GM12878 (cell line): ENCODE measurements around the gene NDUFA5.

ENCODE experiments used
- EZH2 ChIP-seq: IDR thresholded peaks from 2 replicates; pipeline ENCODE4 v1.6.1; 2012; ENCODE audit warnings: low read depth, mild to moderate bottlenecking, control low read depth, inconsistent platforms, low read length, borderline replicate concordance; ENCODE audit not compliant: control insufficient read depth
- IRF4 ChIP-seq: IDR thresholded peaks from 2 replicates; pipeline ENCODE4 v1.6.1; 2011; ENCODE audit warnings: low read depth, low read length
- POLR2A ChIP-seq: IDR thresholded peaks from 2 replicates; pipeline ENCODE4 v1.6.1; 2011; ENCODE audit warnings: low read depth, mild to moderate bottlenecking, low read length
- SP1 ChIP-seq: IDR thresholded peaks from one replicate; pipeline ENCODE4 v1.6.1; 2011; ENCODE audit warnings: low read depth, low read length
- TF ChIP-seq, protein P1 (sequence below), 3 experiments: IDR thresholded peaks in 2 of 3; conservative IDR thresholded peaks in 1 of 3; 2 replicates each; pipeline ENCODE4 v1.5.1; 2011; ENCODE audit warnings: low read depth in 3 of 3, low read length in 3 of 3, mild to moderate bottlenecking in 3 of 3, control low read depth in 2 of 3, moderate library complexity in 2 of 3, inconsistent platforms in 1 of 3, mixed read lengths in 1 of 3; ENCODE audit not compliant: control insufficient read depth in 2 of 3, insufficient read depth in 1 of 3; ENCODE audit errors: extremely low read depth in 1 of 3
- TF ChIP-seq, protein P2 (sequence below): fragments of 450-650 bp; formaldehyde crosslinking; IDR thresholded peaks from 2 replicates; pipeline ENCODE4 v1.4.0; 2022; ENCODE audit warnings: mild to moderate bottlenecking, moderate library complexity
- TF ChIP-seq, protein P3 (sequence below): fragments of 450-650 bp; IDR thresholded peaks from 2 replicates; pipeline ENCODE4 v1.6.1; 2017; ENCODE audit warnings: antibody characterized with exemption, mild to moderate bottlenecking, moderate library complexity
- TF ChIP-seq, protein P4 (sequence below): fragments of 450-650 bp; IDR thresholded peaks from 2 replicates; pipeline ENCODE4 v1.6.1; 2017; ENCODE audit warnings: mild to moderate bottlenecking, low read depth, inconsistent platforms; ENCODE audit not compliant: poor library complexity, severe bottlenecking

DNA sequence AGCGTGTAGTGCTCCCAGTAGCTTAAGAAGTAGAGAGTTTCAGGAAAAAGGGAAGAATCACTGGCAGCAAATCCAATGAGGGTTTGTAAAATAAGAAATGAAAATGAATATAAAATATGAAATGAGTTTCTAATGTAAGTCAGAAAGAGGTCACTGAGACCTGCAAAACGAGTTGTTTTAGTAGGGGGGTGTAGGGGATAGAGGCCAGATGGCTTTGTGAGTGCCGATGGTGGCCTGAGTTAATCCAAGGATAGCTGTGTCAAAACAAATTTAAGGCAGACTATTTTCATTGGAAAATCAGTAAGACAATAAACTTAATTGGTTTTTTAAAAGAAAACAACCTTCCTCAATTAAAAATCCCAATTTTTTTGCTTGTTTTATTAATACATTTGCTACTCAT lies 43.3 kb upstream of the NDUFA5 start:
- TF ChIP-seq IRF4: no peak
- TF ChIP-seq, protein P1, sequence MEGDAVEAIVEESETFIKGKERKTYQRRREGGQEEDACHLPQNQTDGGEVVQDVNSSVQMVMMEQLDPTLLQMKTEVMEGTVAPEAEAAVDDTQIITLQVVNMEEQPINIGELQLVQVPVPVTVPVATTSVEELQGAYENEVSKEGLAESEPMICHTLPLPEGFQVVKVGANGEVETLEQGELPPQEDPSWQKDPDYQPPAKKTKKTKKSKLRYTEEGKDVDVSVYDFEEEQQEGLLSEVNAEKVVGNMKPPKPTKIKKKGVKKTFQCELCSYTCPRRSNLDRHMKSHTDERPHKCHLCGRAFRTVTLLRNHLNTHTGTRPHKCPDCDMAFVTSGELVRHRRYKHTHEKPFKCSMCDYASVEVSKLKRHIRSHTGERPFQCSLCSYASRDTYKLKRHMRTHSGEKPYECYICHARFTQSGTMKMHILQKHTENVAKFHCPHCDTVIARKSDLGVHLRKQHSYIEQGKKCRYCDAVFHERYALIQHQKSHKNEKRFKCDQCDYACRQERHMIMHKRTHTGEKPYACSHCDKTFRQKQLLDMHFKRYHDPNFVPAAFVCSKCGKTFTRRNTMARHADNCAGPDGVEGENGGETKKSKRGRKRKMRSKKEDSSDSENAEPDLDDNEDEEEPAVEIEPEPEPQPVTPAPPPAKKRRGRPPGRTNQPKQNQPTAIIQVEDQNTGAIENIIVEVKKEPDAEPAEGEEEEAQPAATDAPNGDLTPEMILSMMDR (IDR thresholded peaks at IDR 0.05 in 2 of 3, conservative IDR thresholded peaks at IDR 0.05 in 1 of 3; ENCODE audit: control insufficient read depth in 2 of 3, extremely low read depth in 1 of 3, insufficient read depth in 1 of 3, low read depth in 3 of 3, low read length in 3 of 3): no peak
- TF ChIP-seq, protein P2, sequence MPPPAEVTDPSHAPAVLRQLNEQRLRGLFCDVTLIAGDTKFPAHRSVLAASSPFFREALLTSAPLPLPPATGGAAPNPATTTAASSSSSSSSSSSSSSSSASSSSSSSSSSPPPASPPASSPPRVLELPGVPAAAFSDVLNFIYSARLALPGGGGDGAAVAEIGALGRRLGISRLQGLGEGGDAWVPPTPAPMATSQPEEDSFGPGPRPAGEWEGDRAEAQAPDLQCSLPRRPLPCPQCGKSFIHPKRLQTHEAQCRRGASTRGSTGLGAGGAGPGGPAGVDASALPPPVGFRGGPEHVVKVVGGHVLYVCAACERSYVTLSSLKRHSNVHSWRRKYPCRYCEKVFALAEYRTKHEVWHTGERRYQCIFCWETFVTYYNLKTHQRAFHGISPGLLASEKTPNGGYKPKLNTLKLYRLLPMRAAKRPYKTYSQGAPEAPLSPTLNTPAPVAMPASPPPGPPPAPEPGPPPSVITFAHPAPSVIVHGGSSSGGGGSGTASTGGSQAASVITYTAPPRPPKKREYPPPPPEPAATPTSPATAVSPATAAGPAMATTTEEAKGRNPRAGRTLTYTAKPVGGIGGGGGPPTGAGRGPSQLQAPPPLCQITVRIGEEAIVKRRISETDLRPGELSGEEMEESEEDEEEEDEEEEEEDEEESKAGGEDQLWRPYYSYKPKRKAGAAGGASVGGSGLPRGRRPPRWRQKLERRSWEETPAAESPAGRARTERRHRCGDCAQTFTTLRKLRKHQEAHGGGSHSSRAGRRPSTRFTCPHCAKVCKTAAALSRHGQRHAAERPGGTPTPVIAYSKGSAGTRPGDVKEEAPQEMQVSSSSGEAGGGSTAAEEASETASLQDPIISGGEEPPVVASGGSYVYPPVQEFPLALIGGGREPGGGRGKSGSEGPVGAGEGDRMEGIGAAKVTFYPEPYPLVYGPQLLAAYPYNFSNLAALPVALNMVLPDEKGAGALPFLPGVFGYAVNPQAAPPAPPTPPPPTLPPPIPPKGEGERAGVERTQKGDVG (CRISPR knock-in tag): no peak
- TF ChIP-seq, protein P3, sequence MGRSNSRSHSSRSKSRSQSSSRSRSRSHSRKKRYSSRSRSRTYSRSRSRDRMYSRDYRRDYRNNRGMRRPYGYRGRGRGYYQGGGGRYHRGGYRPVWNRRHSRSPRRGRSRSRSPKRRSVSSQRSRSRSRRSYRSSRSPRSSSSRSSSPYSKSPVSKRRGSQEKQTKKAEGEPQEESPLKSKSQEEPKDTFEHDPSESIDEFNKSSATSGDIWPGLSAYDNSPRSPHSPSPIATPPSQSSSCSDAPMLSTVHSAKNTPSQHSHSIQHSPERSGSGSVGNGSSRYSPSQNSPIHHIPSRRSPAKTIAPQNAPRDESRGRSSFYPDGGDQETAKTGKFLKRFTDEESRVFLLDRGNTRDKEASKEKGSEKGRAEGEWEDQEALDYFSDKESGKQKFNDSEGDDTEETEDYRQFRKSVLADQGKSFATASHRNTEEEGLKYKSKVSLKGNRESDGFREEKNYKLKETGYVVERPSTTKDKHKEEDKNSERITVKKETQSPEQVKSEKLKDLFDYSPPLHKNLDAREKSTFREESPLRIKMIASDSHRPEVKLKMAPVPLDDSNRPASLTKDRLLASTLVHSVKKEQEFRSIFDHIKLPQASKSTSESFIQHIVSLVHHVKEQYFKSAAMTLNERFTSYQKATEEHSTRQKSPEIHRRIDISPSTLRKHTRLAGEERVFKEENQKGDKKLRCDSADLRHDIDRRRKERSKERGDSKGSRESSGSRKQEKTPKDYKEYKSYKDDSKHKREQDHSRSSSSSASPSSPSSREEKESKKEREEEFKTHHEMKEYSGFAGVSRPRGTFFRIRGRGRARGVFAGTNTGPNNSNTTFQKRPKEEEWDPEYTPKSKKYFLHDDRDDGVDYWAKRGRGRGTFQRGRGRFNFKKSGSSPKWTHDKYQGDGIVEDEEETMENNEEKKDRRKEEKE: no peak
- no peak for TF ChIP-seq POLR2A
- TF ChIP-seq, protein P4, sequence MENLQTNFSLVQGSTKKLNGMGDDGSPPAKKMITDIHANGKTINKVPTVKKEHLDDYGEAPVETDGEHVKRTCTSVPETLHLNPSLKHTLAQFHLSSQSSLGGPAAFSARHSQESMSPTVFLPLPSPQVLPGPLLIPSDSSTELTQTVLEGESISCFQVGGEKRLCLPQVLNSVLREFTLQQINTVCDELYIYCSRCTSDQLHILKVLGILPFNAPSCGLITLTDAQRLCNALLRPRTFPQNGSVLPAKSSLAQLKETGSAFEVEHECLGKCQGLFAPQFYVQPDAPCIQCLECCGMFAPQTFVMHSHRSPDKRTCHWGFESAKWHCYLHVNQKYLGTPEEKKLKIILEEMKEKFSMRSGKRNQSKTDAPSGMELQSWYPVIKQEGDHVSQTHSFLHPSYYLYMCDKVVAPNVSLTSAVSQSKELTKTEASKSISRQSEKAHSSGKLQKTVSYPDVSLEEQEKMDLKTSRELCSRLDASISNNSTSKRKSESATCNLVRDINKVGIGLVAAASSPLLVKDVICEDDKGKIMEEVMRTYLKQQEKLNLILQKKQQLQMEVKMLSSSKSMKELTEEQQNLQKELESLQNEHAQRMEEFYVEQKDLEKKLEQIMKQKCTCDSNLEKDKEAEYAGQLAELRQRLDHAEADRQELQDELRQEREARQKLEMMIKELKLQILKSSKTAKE: no peak
- no peak for TF ChIP-seq EZH2
- no peak for TF ChIP-seq SP1
